Astrocyte (in vitro differentiated cells and primary cell): Measurements from ENCODE around the gene STK31. TPM values are rescaled to one million over a fixed set of nuclear protein-coding genes. Genes with fewer than 3 reads are reported as not detected.
"Not testable (repeated sequence)": the region's sequence is repeated elsewhere in the genome, so short reads cannot be mapped to it uniquely, and the experiment has no call there.

Experiments
- DNase-seq: peaks from one replicate; pipeline ENCODE4 v3.0.0-alpha.2; 2010; ENCODE audit warnings: low read depth
- FAIRE-seq: peaks from 2 replicates; lab custom pipeline; 2011; peaks lifted over from hg19 to GRCh38; lab: Jason Lieb, UNC
- H2AFZ ChIP-seq: 2 replicates; pipeline ENCODE4 v1.6.0; 2012; ENCODE audit warnings: low read depth, low read length, inconsistent platforms
- H3K27ac ChIP-seq: 2 replicates; pipeline ENCODE4 v1.5.1; 2011; ENCODE audit warnings: low read depth, low read length, inconsistent platforms
- H3K27me3 ChIP-seq: 2 replicates; pipeline ENCODE4 v1.6.0; 2011; ENCODE audit warnings: low read length, inconsistent platforms; ENCODE audit not compliant: insufficient read depth
- H3K36me3 ChIP-seq: 2 replicates; pipeline ENCODE4 v1.5.1; 2011; ENCODE audit warnings: low read length, inconsistent platforms; ENCODE audit not compliant: insufficient read depth
- H3K4me1 ChIP-seq: 2 replicates; pipeline ENCODE4 v1.5.1; 2011; ENCODE audit warnings: low read length, inconsistent platforms; ENCODE audit not compliant: insufficient read depth
- H3K4me2 ChIP-seq: 2 replicates; pipeline ENCODE4 v1.6.0; 2012; ENCODE audit warnings: low read length, inconsistent platforms
- H3K4me3 ChIP-seq: 2 replicates; pipeline ENCODE4 v1.5.1; 2011; ENCODE audit warnings: low read depth, mild to moderate bottlenecking, low read length, inconsistent platforms; ENCODE audit not compliant: insufficient read depth
- H3K79me2 ChIP-seq: 2 replicates; pipeline ENCODE4 v1.6.0; 2012; ENCODE audit warnings: mild to moderate bottlenecking, low read length, inconsistent platforms; ENCODE audit not compliant: insufficient read depth
- H3K9ac ChIP-seq: 2 replicates; pipeline ENCODE4 v1.6.0; 2012; ENCODE audit warnings: mild to moderate bottlenecking, low read length, inconsistent platforms
- H3K9me3 ChIP-seq: 2 replicates; pipeline ENCODE4 v1.5.1; 2012; ENCODE audit warnings: low read depth, mild to moderate bottlenecking, low read length, inconsistent platforms; ENCODE audit not compliant: insufficient read depth
- H4K20me1 ChIP-seq: 2 replicates; pipeline ENCODE4 v1.6.0; 2012; ENCODE audit warnings: low read length, inconsistent platforms; ENCODE audit not compliant: insufficient read depth
- H3K27ac Mint-ChIP-seq: one replicate; pipeline ENCODE4 v1.8.0; 2021; ENCODE audit warnings: mild to moderate bottlenecking, mixed read lengths; ENCODE audit not compliant: unreplicated experiment
- H3K27me3 Mint-ChIP-seq: one replicate; pipeline ENCODE4 v1.8.0; 2021; ENCODE audit warnings: low read depth, mixed read lengths; ENCODE audit not compliant: unreplicated experiment
- H3K36me3 Mint-ChIP-seq: one replicate; pipeline ENCODE4 v1.8.0; 2021; ENCODE audit warnings: low read depth, mixed read lengths; ENCODE audit not compliant: unreplicated experiment
- H3K4me1 Mint-ChIP-seq: one replicate; pipeline ENCODE4 v1.8.0; 2021; ENCODE audit warnings: low read depth, mixed read lengths; ENCODE audit not compliant: unreplicated experiment
- H3K4me3 Mint-ChIP-seq: one replicate; pipeline ENCODE4 v1.8.0; 2021; ENCODE audit warnings: mild to moderate bottlenecking, moderate library complexity, mixed read lengths; ENCODE audit not compliant: unreplicated experiment
- H3K9me3 Mint-ChIP-seq: one replicate; pipeline ENCODE4 v1.8.0; 2021; ENCODE audit warnings: mild to moderate bottlenecking, mixed read lengths; ENCODE audit not compliant: unreplicated experiment
- CTCF ChIP-seq: IDR thresholded peaks from 2 replicates; pipeline ENCODE4 v1.5.1; 2011; ENCODE audit warnings: low read depth, mild to moderate bottlenecking, inconsistent platforms, low read length, moderate library complexity; ENCODE audit not compliant: insufficient read depth
- EZH2 ChIP-seq: IDR thresholded peaks from 2 replicates; pipeline ENCODE4 v1.6.1; 2012; ENCODE audit warnings: mild to moderate bottlenecking, low read length, inconsistent platforms; ENCODE audit not compliant: insufficient read depth
- total RNA-seq: library from RNA; stranded (reverse); gene quantifications from 2 replicates; pipeline ENCODE4 v1.2.1, GENCODE V29; 2021

The STK31 gene
- total RNA-seq, 1 donor from 2014 or later = 0.20 TPM

- not testable (repeated sequence) for H3K9me3 ChIP-seq, H3K4me1 ChIP-seq, H2AFZ ChIP-seq, H3K4me3 Mint-ChIP-seq, H3K27me3 ChIP-seq, DNase-seq, H3K79me2 ChIP-seq, H3K36me3 Mint-ChIP-seq, FAIRE-seq, H3K9ac ChIP-seq, H3K4me1 Mint-ChIP-seq, H3K27ac ChIP-seq, H3K36me3 ChIP-seq, H3K27ac Mint-ChIP-seq, H3K27me3 Mint-ChIP-seq, H3K4me2 ChIP-seq, H3K4me3 ChIP-seq, H4K20me1 ChIP-seq
- peaks cover 33% of the 10 kb centered on the region for H3K9me3 Mint-ChIP-seq
Measured at GRCh38 chr7:23832733-23833132, 122.7 kb downstream of the STK31 start.

GRCh38 chr7:23833405-23833804 is 123.4 kb downstream of the STK31 start:
- Histone ChIP-seq H3K9ac (no peak overlapping the region), H2AFZ (no peak overlapping the region), H3K4me3 (no peak overlapping the region), H3K4me1 (no peaks in the 10 kb centered on the region), H3K9me3 (no peaks in the 10 kb centered on the region), H3K79me2 (no peaks in the 10 kb centered on the region), H3K36me3 (no peaks in the 10 kb centered on the region), H3K27me3 (no peaks in the 10 kb centered on the region), H3K27ac (no peak overlapping the region), H4K20me1 (no peaks in the 10 kb centered on the region), H3K4me2 (no peak overlapping the region)
- Mint-ChIP-seq H3K36me3 (peaks cover 2% of the 10 kb centered on the region), H3K4me1 (no peaks in the 10 kb centered on the region), H3K27me3 (no peaks in the 10 kb centered on the region), H3K9me3 (peaks cover 36% of the 10 kb centered on the region), H3K27ac (no peak overlapping the region), H3K4me3 (no peak overlapping the region)
- no peak for TF ChIP-seq EZH2
- TF ChIP-seq CTCF = no peak
- FAIRE-seq (no peak), DNase-seq (no peak)

- H3K27ac Mint-ChIP-seq, H3K27ac ChIP-seq, H4K20me1 ChIP-seq, H3K27me3 ChIP-seq, H3K36me3 Mint-ChIP-seq, H3K9me3 ChIP-seq, H3K27me3 Mint-ChIP-seq, DNase-seq, H3K79me2 ChIP-seq, H2AFZ ChIP-seq, H3K4me3 ChIP-seq, FAIRE-seq, H3K36me3 ChIP-seq, H3K4me1 Mint-ChIP-seq, H3K4me3 Mint-ChIP-seq, H3K9ac ChIP-seq, H3K4me1 ChIP-seq, H3K4me2 ChIP-seq: not testable (repeated sequence)
- peaks cover 43% of the 10 kb centered on the region for H3K9me3 Mint-ChIP-seq
Measured at GRCh38 chr7:23844837-23845236, 134.8 kb downstream of the STK31 start.

GRCh38 chr7:23852135-23852534 is 142.1 kb downstream of the STK31 start:
- Histone ChIP-seq H3K4me2 (no peak overlapping the region), H3K9ac (no peak overlapping the region), H3K27ac (no peak overlapping the region), H2AFZ (no peak overlapping the region), H3K9me3 (no peaks in the 10 kb centered on the region), H3K4me3 (no peak overlapping the region), H4K20me1 (no peaks in the 10 kb centered on the region), H3K36me3 (no peaks in the 10 kb centered on the region), H3K27me3 (no peaks in the 10 kb centered on the region), H3K79me2 (no peaks in the 10 kb centered on the region), H3K4me1 (no peaks in the 10 kb centered on the region)
- no peaks in the 10 kb centered on the region for H3K4me1 Mint-ChIP-seq
- no peak for FAIRE-seq
- peak; percentile 18 for DNase-seq
- no peak for TF ChIP-seq EZH2
- TF ChIP-seq CTCF = no peak
- no peak overlapping the region for H3K27ac Mint-ChIP-seq
- H3K9me3 Mint-ChIP-seq = peaks cover 16% of the 10 kb centered on the region
- peaks cover 3% of the 10 kb centered on the region for H3K27me3 Mint-ChIP-seq
- H3K4me3 Mint-ChIP-seq = no peak overlapping the region
- peaks cover under 1% of the 10 kb centered on the region for H3K36me3 Mint-ChIP-seq
